ENCODE data around the gene CLGN.

The CLGN gene

GRCh38 chr4:140373328-140374129 is 53.9 kb downstream of the CLGN start, which contains the start of gene SCOC:
Gene SCOC (plus strand): TSS chr4:140373646. CDS start chr4:140379171, 5,525 bp downstream.
- peak; percentile 99 for DNase-seq

GRCh38 chr4:140372751-140373327 is 54.6 kb downstream of the CLGN start:
- peak; percentile 10 for DNase-seq

GRCh38 chr4:140368686-140369085 is 58.8 kb downstream of the CLGN start:
- no peak for DNase-seq

GRCh38 chr4:140367738-140368137 is 59.7 kb downstream of the CLGN start:
- DNase-seq: peak; percentile 52

- no peak for DNase-seq
These were observed 63.9 kb downstream of the CLGN start for GRCh38 chr4:140363558-140363957.

GRCh38 chr4:140363051-140363450 is 64.4 kb downstream of the CLGN start:
- DNase-seq: no peak

- no peak for DNase-seq
These were observed 66.3 kb downstream of the CLGN start for GRCh38 chr4:140361099-140361498.

- DNase-seq: peak; percentile 69
These were observed 67.7 kb downstream of the CLGN start for GRCh38 chr4:140359562-140360427.

GRCh38 chr4:140358281-140358680 is 69.2 kb downstream of the CLGN start:
- no peak for DNase-seq

GRCh38 chr4:140357868-140358267 is 69.6 kb downstream of the CLGN start:
- no peak for DNase-seq

GRCh38 chr4:140355288-140355687 is 72.2 kb downstream of the CLGN start:
- no peak for DNase-seq

GRCh38 chr4:140353786-140354185 is 73.7 kb downstream of the CLGN start:
- no peak for DNase-seq

- DNase-seq: no peak
These were observed 76.1 kb downstream of the CLGN start for GRCh38 chr4:140351093-140352075.

GRCh38 chr4:140349816-140350215 is 77.6 kb downstream of the CLGN start:
- no peak for DNase-seq

GRCh38 chr4:140346136-140346535 is 81.3 kb downstream of the CLGN start:
- no peak for DNase-seq

- DNase-seq: no peak
These were observed 82.8 kb downstream of the CLGN start for GRCh38 chr4:140344621-140345020.

- DNase-seq: no peak
These were observed 83.3 kb downstream of the CLGN start for GRCh38 chr4:140344101-140344500.

- DNase-seq: no peak
These were observed 84.1 kb downstream of the CLGN start for GRCh38 chr4:140343303-140343702.

- no peak for DNase-seq
These were observed 84.8 kb downstream of the CLGN start for GRCh38 chr4:140342620-140343019.

All from fibroblast of skin of abdomen (primary cell).